ENCODE measurements around the gene GCH1. TPM values are rescaled to one million over a fixed set of nuclear protein-coding genes. Genes with fewer than 3 reads are reported as not detected.

The GCH1 gene
- total RNA-seq, 4 donors from 2014 or later: 1.5 to 6.8 (median 1.7) TPM

DNA sequence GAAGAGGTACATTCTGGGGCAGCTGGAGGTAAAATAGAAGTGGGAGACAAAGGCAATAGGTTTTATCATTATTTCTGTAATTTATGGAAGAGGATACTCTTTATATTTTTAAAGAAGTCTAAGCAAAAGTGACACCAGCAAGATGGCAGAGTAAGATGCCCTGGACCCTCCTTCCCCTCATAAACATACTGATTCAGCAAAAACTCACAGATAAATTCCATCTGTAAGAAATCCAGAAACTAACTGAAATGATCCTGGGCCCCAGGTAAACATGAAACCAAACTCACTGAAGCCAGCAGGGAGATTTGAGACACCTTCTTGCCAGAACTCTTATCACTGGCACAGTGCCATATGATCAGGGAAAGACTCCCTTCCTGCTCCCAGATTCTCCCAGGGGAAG lies 79.9 kb downstream of the GCH1 start:
- no peaks in the 10 kb centered on the region for H3K36me3 ChIP-seq
- no peak for DNase-seq (ENCODE audit: extremely low spot score)
- H3K4me1 ChIP-seq: no peaks in the 10 kb centered on the region
- no peak overlapping the region for H3K4me3 ChIP-seq
- intact Hi-C loops (cut with DNase I): no loop called here
- peaks cover 0 to 30% (median 18%) of the 10 kb centered on the region in 4 donors for H3K9me3 ChIP-seq
- TF ChIP-seq EP300 (IDR thresholded peaks at IDR 0.05): no peak
- TF ChIP-seq POLR2AphosphoS5 (IDR thresholded peaks at IDR 0.05): no peak
- TF ChIP-seq, protein P1, sequence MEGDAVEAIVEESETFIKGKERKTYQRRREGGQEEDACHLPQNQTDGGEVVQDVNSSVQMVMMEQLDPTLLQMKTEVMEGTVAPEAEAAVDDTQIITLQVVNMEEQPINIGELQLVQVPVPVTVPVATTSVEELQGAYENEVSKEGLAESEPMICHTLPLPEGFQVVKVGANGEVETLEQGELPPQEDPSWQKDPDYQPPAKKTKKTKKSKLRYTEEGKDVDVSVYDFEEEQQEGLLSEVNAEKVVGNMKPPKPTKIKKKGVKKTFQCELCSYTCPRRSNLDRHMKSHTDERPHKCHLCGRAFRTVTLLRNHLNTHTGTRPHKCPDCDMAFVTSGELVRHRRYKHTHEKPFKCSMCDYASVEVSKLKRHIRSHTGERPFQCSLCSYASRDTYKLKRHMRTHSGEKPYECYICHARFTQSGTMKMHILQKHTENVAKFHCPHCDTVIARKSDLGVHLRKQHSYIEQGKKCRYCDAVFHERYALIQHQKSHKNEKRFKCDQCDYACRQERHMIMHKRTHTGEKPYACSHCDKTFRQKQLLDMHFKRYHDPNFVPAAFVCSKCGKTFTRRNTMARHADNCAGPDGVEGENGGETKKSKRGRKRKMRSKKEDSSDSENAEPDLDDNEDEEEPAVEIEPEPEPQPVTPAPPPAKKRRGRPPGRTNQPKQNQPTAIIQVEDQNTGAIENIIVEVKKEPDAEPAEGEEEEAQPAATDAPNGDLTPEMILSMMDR (IDR thresholded peaks at IDR 0.05): no peak
- no peak for TF ChIP-seq POLR2A (IDR thresholded peaks at IDR 0.05; ENCODE audit: low read depth)
- H3K27me3 ChIP-seq: no peaks in the 10 kb centered on the region
- H3K27ac ChIP-seq (replicated peaks in 1 of 4): no peak overlapping the region

DNA sequence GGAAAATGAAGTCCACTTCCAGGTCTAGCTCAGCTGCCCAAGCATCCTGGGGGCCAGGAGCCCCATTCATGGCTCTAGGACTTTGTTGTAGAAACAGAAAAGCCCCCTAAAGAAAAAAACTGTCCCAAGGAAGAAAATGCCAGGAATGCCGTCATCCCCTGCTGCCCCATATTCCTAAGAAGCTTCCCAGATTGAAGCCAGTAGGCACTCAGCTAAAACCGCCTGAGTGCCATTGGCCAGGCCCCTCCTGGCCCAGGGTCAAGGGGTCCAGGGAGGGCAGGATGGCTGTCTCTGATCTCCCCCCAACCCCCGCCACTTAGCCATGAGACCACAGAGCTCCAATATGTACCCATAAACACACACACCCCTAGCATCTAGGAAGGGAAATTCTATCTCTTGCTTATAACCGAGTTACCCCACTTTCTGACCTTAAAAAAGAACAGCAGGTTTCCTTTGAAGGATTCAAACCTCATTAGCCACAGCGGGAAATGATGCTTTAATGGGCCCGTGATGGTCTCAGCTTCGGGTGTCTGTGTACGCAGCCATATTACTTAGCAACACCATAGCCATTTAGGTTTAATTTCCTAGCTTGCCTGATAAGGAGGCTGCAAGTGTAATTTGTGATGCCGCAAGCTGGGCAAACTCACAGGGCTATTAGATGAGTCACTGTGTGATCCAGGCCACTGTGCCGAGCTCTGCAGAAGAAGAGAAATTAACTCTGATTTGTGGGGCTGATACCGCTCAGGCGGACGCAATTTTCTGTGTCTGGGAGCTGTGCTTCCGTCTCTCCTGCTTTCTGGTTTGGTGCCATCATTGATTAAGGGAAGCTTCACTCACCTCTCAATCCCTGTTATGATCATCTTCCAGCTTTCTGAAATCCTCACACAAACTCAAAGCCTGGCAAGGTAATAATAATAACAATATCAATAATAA lies 84.2 kb downstream of the GCH1 start:
- WGBS: 63% methylated on average over 14 of the region's 14 CpGs
- Histone ChIP-seq H3K27me3 (no peaks in the 10 kb centered on the region), H3K36me3 (no peaks in the 10 kb centered on the region), H3K4me3 (no peak overlapping the region), H3K9me3 (peaks cover 0 to 8% (median 3%) of the 10 kb centered on the region in 4 donors), H3K27ac (replicated peaks in 1 of 4) (no peak overlapping the region), H3K4me1 (no peaks in the 10 kb centered on the region)
- intact Hi-C loops (cut with DNase I): no loop called here
- DNase-seq (ENCODE audit: extremely low spot score): no peak
- TF ChIP-seq EP300 (IDR thresholded peaks at IDR 0.05) (no peak), POLR2AphosphoS5 (IDR thresholded peaks at IDR 0.05) (no peak), POLR2A (IDR thresholded peaks at IDR 0.05; ENCODE audit: low read depth) (no peak)
- TF ChIP-seq, protein P1 (IDR thresholded peaks at IDR 0.05): no peak

DNA sequence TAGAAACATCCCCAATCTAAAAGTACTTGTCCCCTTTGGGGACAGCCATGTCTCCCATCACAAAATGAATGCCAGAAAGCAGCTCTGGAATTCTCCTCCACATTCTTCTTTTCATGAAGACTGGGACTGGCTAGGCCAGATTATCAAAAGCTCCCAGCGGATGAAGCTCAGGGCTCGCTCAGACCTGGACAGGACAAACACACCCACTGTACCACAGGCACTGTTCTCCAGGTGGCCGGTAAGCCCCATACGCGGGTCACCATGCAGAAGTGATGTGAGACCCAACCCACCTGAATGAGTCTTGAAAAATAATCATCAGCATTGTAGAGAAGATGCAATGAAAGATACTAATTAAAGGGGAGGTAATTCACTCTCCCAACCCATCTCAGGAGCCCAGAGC lies 85.1 kb downstream of the GCH1 start:
- WGBS: 89% methylated on average over 5 of the region's 5 CpGs
- DNase-seq (ENCODE audit: extremely low spot score): no peak
- intact Hi-C loops (cut with DNase I): no loop called here
- Histone ChIP-seq H3K9me3 (no peaks in the 10 kb centered on the region), H3K27ac (replicated peaks in 1 of 4) (no peak overlapping the region), H3K4me1 (no peaks in the 10 kb centered on the region), H3K4me3 (no peak overlapping the region), H3K27me3 (no peaks in the 10 kb centered on the region), H3K36me3 (no peaks in the 10 kb centered on the region)
- TF ChIP-seq, protein P1 (IDR thresholded peaks at IDR 0.05): no peak
- TF ChIP-seq POLR2AphosphoS5 (IDR thresholded peaks at IDR 0.05): no peak
- TF ChIP-seq EP300 (IDR thresholded peaks at IDR 0.05): no peak
- TF ChIP-seq POLR2A (IDR thresholded peaks at IDR 0.05; ENCODE audit: low read depth): no peak

DNA sequence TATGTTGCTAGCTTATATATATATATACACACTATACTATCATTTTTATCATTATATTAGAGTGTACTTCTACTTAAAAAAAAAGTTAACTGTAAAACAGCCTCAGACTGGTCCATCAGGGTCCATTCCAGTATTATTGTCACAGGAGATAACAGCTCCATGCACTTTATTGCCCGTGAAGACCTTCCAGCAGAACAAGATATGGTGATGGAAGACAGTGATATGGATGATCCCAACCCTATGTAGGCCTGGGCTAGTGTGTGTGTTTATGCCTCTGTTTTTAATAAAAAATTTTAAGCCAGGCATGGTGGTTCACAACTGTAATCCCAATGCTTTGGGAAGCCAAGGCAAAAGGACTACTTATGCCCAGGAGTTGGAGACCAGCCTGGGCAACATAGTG lies 86.2 kb downstream of the GCH1 start:
- 80% methylated on average over 1 of the region's 1 CpG for WGBS
- Histone ChIP-seq H3K9me3 (no peaks in the 10 kb centered on the region), H3K27ac (replicated peaks in 1 of 4) (no peak overlapping the region), H3K4me1 (no peaks in the 10 kb centered on the region), H3K36me3 (no peaks in the 10 kb centered on the region), H3K27me3 (peaks cover 0 to 7% (median 0%) of the 10 kb centered on the region in 4 donors), H3K4me3 (no peak overlapping the region)
- intact Hi-C loops (cut with DNase I): no loop called here
- TF ChIP-seq POLR2A (IDR thresholded peaks at IDR 0.05; ENCODE audit: low read depth) (no peak), POLR2AphosphoS5 (IDR thresholded peaks at IDR 0.05) (no peak), EP300 (IDR thresholded peaks at IDR 0.05) (no peak)
- TF ChIP-seq, protein P1 (IDR thresholded peaks at IDR 0.05): no peak
- no peak for DNase-seq (ENCODE audit: extremely low spot score)
